Neural crest cell (in vitro differentiated cells): Measurements from ENCODE around the gene KDM1B. TPM values are rescaled to one million over a fixed set of nuclear protein-coding genes. Genes with fewer than 3 reads are reported as not detected.

ENCODE experiments used
- DNase-seq: peaks from one replicate; pipeline ENCODE4 v3.0.0; 2021; ENCODE audit warnings: low read depth, mixed read lengths, low spot score
- H3K27ac Mint-ChIP-seq: one replicate; pipeline ENCODE4 v1.8.0; 2021; ENCODE audit warnings: mild to moderate bottlenecking, mixed read lengths; ENCODE audit not compliant: unreplicated experiment
- H3K27me3 Mint-ChIP-seq: 2 replicates; pipeline ENCODE4 v1.8.0; 2021; ENCODE audit warnings: low read depth, mild to moderate bottlenecking, mixed read lengths
- H3K36me3 Mint-ChIP-seq: 2 replicates; pipeline ENCODE4 v1.8.0; 2021; ENCODE audit warnings: low read depth, mild to moderate bottlenecking, mixed read lengths
- H3K4me1 Mint-ChIP-seq: 2 replicates; pipeline ENCODE4 v1.8.0; 2021; ENCODE audit warnings: mixed read lengths
- H3K4me3 Mint-ChIP-seq: one replicate; pipeline ENCODE4 v1.8.0; 2021; ENCODE audit warnings: mild to moderate bottlenecking, mixed read lengths
- H3K9me3 Mint-ChIP-seq: 2 replicates; pipeline ENCODE4 v1.8.0; 2021; ENCODE audit warnings: mixed read lengths
- total RNA-seq: library from RNA; stranded (reverse); gene quantifications from 2 replicates; pipeline ENCODE4 v1.2.1, GENCODE V29; 2021
- TF ChIP-seq, protein P1 (sequence below): fragments of 200-600 bp; sonication (generic); conservative IDR thresholded peaks from 2 replicates; pipeline ENCODE4 v1.5.0; 2021; ENCODE audit warnings: antibody characterized with exemption, mild to moderate bottlenecking

KDM1B gene
- total RNA-seq, 1 donor from 2014 or later = 21.6 TPM

DNA sequence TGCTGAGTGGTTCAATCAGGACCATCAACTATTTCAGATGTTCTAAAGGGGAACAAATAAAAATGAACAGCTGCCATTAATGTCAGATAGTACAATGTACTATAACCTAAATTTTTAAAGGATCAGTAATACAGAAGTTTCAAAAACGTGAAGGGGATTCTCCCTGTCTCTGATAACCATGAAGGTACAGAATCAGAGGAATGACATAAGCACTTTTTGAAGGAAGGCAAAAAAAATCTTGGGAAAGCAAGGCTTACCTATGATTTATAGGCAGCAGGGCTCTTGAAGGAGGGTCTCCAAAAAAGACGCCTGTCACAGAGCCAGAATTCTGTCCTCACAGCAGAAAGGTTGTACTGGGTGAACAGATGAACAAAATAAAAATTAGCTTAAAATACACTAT, 89.0 kb downstream of the KDM1B start:
- TF ChIP-seq, protein P1, sequence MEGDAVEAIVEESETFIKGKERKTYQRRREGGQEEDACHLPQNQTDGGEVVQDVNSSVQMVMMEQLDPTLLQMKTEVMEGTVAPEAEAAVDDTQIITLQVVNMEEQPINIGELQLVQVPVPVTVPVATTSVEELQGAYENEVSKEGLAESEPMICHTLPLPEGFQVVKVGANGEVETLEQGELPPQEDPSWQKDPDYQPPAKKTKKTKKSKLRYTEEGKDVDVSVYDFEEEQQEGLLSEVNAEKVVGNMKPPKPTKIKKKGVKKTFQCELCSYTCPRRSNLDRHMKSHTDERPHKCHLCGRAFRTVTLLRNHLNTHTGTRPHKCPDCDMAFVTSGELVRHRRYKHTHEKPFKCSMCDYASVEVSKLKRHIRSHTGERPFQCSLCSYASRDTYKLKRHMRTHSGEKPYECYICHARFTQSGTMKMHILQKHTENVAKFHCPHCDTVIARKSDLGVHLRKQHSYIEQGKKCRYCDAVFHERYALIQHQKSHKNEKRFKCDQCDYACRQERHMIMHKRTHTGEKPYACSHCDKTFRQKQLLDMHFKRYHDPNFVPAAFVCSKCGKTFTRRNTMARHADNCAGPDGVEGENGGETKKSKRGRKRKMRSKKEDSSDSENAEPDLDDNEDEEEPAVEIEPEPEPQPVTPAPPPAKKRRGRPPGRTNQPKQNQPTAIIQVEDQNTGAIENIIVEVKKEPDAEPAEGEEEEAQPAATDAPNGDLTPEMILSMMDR = no peak
- Mint-ChIP-seq H3K9me3 (no peaks in the 10 kb centered on the region), H3K36me3 (peaks cover 35% of the 10 kb centered on the region), H3K27ac (no peak overlapping the region), H3K4me3 (no peak overlapping the region), H3K4me1 (peaks cover 12% of the 10 kb centered on the region), H3K27me3 (no peaks in the 10 kb centered on the region)
- DNase-seq = no peak

DNA sequence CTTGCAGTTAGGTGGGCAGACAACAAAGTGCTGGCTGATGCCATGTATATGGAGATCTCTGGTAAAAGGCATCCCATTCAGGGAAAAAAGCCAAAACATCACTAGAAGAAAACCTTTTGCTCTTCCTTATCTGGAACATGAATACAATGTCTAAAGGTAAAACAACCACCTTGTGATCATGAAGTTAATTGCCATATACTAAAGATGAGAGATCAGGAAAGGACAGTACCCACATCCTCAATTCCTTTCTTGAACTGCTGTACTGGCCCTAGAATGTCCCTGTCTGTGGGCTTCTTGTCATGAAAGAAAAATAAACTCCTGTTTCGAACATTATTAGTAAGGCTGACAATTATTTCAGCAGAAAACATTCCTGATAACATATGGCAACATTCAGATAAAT, 89.9 kb downstream of the KDM1B start:
- Mint-ChIP-seq H3K4me3 (no peak overlapping the region), H3K9me3 (no peaks in the 10 kb centered on the region), H3K27ac (no peak overlapping the region), H3K36me3 (peaks cover 34% of the 10 kb centered on the region), H3K4me1 (peaks cover 12% of the 10 kb centered on the region), H3K27me3 (no peaks in the 10 kb centered on the region)
- DNase-seq = no peak
- TF ChIP-seq, protein P1 = no peak

DNA sequence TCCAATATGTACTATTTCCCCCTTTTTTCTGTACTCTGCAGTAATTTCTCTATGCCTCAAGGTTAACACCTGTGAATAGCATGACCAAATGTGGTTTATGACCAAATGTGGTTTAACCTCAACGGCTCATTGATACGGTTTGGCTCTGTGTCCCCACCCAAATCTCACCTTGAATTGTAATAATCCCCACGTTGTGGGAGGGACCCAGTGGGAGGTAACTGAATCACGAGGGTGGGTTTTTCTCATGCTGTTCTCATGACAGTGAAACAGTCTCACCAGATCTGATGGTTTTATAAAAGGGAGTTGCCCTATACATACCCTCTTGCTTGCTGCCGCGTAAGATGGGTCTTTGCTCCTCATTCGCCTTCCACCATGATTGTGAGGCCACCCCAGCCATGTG, 90.4 kb downstream of the KDM1B start:
- Mint-ChIP-seq H3K27ac (no peak overlapping the region), H3K36me3 (peaks cover 34% of the 10 kb centered on the region), H3K9me3 (no peaks in the 10 kb centered on the region), H3K27me3 (no peaks in the 10 kb centered on the region), H3K4me3 (no peak overlapping the region), H3K4me1 (peaks cover 12% of the 10 kb centered on the region)
- TF ChIP-seq, protein P1 = no peak
- DNase-seq = no peak

DNA sequence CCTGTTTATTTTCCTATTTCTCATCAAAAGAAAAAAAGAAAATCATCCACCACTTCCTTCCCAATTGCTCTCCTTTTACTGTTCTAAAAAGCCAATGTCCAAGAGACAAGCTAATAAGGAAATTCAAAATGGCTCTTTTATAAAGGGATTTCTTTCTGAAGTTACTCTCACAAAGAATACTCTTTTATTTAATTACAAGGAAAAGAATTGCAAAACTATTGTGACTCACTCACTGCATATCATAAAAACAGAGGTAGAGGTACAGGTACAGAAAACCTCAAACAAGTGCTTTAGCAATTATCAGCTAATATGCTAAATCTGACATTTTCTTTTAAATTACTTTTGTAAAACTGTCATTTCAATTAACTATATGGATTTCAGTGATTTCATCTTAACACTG, 91.0 kb downstream of the KDM1B start:
- TF ChIP-seq, protein P1 = no peak
- DNase-seq = no peak
- H3K36me3 Mint-ChIP-seq = peaks cover 31% of the 10 kb centered on the region
- no peaks in the 10 kb centered on the region for H3K27me3 Mint-ChIP-seq
- no peak overlapping the region for H3K4me3 Mint-ChIP-seq
- no peak overlapping the region for H3K27ac Mint-ChIP-seq
- peaks cover 8% of the 10 kb centered on the region for H3K4me1 Mint-ChIP-seq
- no peaks in the 10 kb centered on the region for H3K9me3 Mint-ChIP-seq

DNA sequence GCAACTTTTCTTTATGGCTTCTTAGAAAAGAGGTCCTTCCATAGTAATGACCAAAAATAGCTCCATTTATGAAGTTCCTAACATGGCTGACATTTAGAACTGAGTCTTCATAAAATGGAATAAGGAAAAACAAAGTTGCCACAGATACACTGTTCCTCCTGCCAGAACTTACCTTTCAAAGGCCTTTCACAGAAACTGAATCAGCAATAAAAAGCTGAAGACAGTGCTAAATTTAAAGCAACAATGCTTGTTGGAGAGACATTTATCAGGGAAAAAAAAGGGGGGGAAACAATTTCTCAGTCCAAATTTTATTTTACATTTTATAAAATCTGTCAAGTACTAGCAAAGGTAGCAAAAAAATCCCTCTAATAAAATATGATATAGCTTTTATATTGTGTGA, 91.8 kb downstream of the KDM1B start:
- H3K36me3 Mint-ChIP-seq = peaks cover 28% of the 10 kb centered on the region
- no peaks in the 10 kb centered on the region for H3K27me3 Mint-ChIP-seq
- H3K4me1 Mint-ChIP-seq = peaks cover 5% of the 10 kb centered on the region
- H3K9me3 Mint-ChIP-seq = no peaks in the 10 kb centered on the region
- DNase-seq = no peak
- no peak overlapping the region for H3K27ac Mint-ChIP-seq
- H3K4me3 Mint-ChIP-seq = no peak overlapping the region
- TF ChIP-seq, protein P1 = no peak

DNA sequence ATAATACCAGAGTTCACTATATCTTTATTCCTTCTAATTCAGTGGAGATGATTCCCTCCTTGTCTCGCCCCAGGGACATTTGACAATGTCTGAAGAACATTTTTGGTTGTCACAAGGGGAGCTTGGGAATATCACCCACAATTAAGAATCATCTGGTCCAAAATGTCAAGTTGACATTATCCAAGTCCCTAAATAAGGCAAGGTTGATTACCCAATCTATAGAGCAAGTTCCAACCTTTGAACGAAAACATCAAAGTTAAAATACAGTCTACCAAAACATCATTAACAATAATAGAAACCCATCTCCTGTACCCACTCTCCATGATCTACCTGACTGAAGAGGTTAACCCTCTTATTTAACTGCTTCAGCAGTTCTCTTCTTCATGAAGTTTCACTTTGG, 93.5 kb downstream of the KDM1B start:
- Mint-ChIP-seq H3K27me3 (no peaks in the 10 kb centered on the region), H3K27ac (no peak overlapping the region), H3K4me1 (no peaks in the 10 kb centered on the region), H3K36me3 (peaks cover 19% of the 10 kb centered on the region), H3K9me3 (no peaks in the 10 kb centered on the region), H3K4me3 (no peak overlapping the region)
- TF ChIP-seq, protein P1 = no peak
- no peak for DNase-seq
